ENCODE data around the gene SPATA17.

- TF ChIP-seq POLR2A (IDR thresholded peaks at IDR 0.05; ENCODE audit: low read depth, low read length), result no peak
- TF ChIP-seq, protein P1, sequence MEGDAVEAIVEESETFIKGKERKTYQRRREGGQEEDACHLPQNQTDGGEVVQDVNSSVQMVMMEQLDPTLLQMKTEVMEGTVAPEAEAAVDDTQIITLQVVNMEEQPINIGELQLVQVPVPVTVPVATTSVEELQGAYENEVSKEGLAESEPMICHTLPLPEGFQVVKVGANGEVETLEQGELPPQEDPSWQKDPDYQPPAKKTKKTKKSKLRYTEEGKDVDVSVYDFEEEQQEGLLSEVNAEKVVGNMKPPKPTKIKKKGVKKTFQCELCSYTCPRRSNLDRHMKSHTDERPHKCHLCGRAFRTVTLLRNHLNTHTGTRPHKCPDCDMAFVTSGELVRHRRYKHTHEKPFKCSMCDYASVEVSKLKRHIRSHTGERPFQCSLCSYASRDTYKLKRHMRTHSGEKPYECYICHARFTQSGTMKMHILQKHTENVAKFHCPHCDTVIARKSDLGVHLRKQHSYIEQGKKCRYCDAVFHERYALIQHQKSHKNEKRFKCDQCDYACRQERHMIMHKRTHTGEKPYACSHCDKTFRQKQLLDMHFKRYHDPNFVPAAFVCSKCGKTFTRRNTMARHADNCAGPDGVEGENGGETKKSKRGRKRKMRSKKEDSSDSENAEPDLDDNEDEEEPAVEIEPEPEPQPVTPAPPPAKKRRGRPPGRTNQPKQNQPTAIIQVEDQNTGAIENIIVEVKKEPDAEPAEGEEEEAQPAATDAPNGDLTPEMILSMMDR (IDR thresholded peaks at IDR 0.05; ENCODE audit: extremely low read depth in 1 of 2, insufficient read depth in 1 of 2, low read depth in 1 of 2, low read length in 2 of 2), result no peak
- no peak for TF ChIP-seq EZH2 (IDR thresholded peaks at IDR 0.05; ENCODE audit: borderline replicate concordance, low read depth, low read length, severe bottlenecking)
- TF ChIP-seq POLR2AphosphoS5 (IDR thresholded peaks at IDR 0.05; ENCODE audit: insufficient read depth, low read depth, low read length), result no peak
- no peak for TF ChIP-seq GATA2 (IDR thresholded peaks at IDR 0.05; ENCODE audit: insufficient read depth, insufficient read length, low read depth, low read length)
- TF ChIP-seq, protein P2, sequence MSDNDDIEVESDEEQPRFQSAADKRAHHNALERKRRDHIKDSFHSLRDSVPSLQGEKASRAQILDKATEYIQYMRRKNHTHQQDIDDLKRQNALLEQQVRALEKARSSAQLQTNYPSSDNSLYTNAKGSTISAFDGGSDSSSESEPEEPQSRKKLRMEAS (IDR thresholded peaks at IDR 0.05; ENCODE audit: insufficient read depth, insufficient read length), result no peak
- TF ChIP-seq JUN (IDR thresholded peaks at IDR 0.05; ENCODE audit: borderline replicate concordance, insufficient read depth, insufficient read length, low read depth), result no peak
- TF ChIP-seq MYC (IDR thresholded peaks at IDR 0.05; ENCODE audit: low read depth, low read length), result no peak
Measured at GRCh38 chr1:217647791-217648190, 16.6 kb downstream of the SPATA17 start.
